H1 (cell line): Measurements from ENCODE around the gene SIPA1L2. TPM values are rescaled to one million over a fixed set of nuclear protein-coding genes. Genes with fewer than 3 reads are reported as not detected.

ENCODE experiments used
- CTCF ChIA-PET: fragments of 300-600 bp; sonication (Branson Sonifier 250); formaldehyde crosslinking; loops from one replicate; lab custom pipeline; 2021; ENCODE audit not compliant: partially characterized antibody; lab: Charles Lee
- POLR2A ChIA-PET: fragments of 300-600 bp; sonication (Branson Sonifier 250); formaldehyde crosslinking; loops from one replicate; lab custom pipeline; 2021; ENCODE audit warnings: inconsistent platforms; ENCODE audit not compliant: partially characterized antibody; lab: Charles Lee
- DNase-seq, 2 experiments: peaks; one replicate each; pipeline versions ENCODE4 v3.0.0 to v3.0.0-alpha.2; 2010 to 2022; ENCODE audit warnings: low spot score in 2 of 2, low read depth in 1 of 2, mixed read lengths in 1 of 2
- FAIRE-seq: peaks from 2 replicates; lab custom pipeline; 2011; peaks lifted over from hg19 to GRCh38; lab: Jason Lieb, UNC
- H2AFZ ChIP-seq: 2 replicates; pipeline ENCODE4 v1.8.1; 2012; ENCODE audit warnings: low read length, inconsistent platforms
- H2AK5ac ChIP-seq: 2 replicates; pipeline ENCODE4 v1.6.1; 2013; ENCODE audit warnings: low read depth, low read length
- H2BK120ac ChIP-seq: replicated peaks from 2 replicates; pipeline ENCODE3; 2013; ENCODE audit warnings: low read depth, low read length, inconsistent platforms
- H2BK12ac ChIP-seq: 2 replicates; pipeline ENCODE4 v1.6.1; 2013; ENCODE audit warnings: low read depth, low read length
- H2BK15ac ChIP-seq: 2 replicates; pipeline ENCODE4 v1.6.1; 2013; ENCODE audit warnings: low read length
- H2BK20ac ChIP-seq: 2 replicates; pipeline ENCODE4 v1.6.1; 2013; ENCODE audit warnings: low read length
- H2BK5ac ChIP-seq: 2 replicates; pipeline ENCODE4 v1.6.1; 2013; ENCODE audit warnings: low read depth, low read length
- H3K14ac ChIP-seq: 2 replicates; pipeline ENCODE4 v1.6.1; 2013; ENCODE audit warnings: inconsistent platforms; ENCODE audit not compliant: insufficient read length
- H3K18ac ChIP-seq: 2 replicates; pipeline ENCODE4 v1.6.1; 2013; ENCODE audit warnings: low read length; ENCODE audit errors: extremely low read depth
- H3K23ac ChIP-seq: 2 replicates; pipeline ENCODE4 v1.6.1; 2013; ENCODE audit warnings: inconsistent platforms; ENCODE audit not compliant: insufficient read length
- H3K23me2 ChIP-seq: 2 replicates; pipeline ENCODE4 v1.6.1; 2013; ENCODE audit warnings: low read depth, low read length
- H3K27ac ChIP-seq: 2 replicates; pipeline ENCODE4 v1.6.1; 2011; ENCODE audit warnings: low read depth, low read length, inconsistent platforms
- H3K27me3 ChIP-seq, 4 experiments: replicated peaks in 1 of 4; 1 replicate in 1 of 4; 2 replicates in 3 of 4; pipeline versions ENCODE4 v1.6.1 to v1.8.1; 2011 to 2013; ENCODE audit warnings: low read length in 3 of 4, mild to moderate bottlenecking in 3 of 4, inconsistent platforms in 2 of 4, mixed read lengths in 2 of 4, moderate library complexity in 1 of 4; ENCODE audit not compliant: control insufficient read depth in 3 of 4, insufficient read depth in 3 of 4; ENCODE audit errors: extremely low read depth in 1 of 4
- H3K36me3 ChIP-seq, 4 experiments: 2 replicates each; pipeline versions ENCODE4 v1.6.1 to v1.8.1; 2011 to 2013; ENCODE audit warnings: mild to moderate bottlenecking in 4 of 4, low read length in 3 of 4, moderate library complexity in 2 of 4, control low read depth in 1 of 4, inconsistent platforms in 1 of 4; ENCODE audit not compliant: insufficient read depth in 4 of 4, control insufficient read depth in 2 of 4
- H3K4ac ChIP-seq: replicated peaks from 2 replicates; pipeline ENCODE3; 2013; ENCODE audit warnings: low read length, low read depth, mixed read lengths, inconsistent platforms; ENCODE audit not compliant: insufficient read length
- H3K4me1 ChIP-seq, 4 experiments: replicated peaks in 1 of 4; 1 replicate in 1 of 4; 2 replicates in 3 of 4; pipeline versions ENCODE4 v1.6.1 to v1.8.1; 2011 to 2013; ENCODE audit warnings: low read length in 3 of 4, inconsistent platforms in 2 of 4, mixed read lengths in 1 of 4; ENCODE audit not compliant: insufficient read depth in 4 of 4, control insufficient read depth in 3 of 4
- H3K4me2 ChIP-seq, 2 experiments: 2 replicates each; pipeline versions ENCODE4 v1.6.1 to v1.8.1; 2011 to 2013; ENCODE audit warnings: low read depth in 2 of 2, low read length in 2 of 2, control low read depth in 1 of 2, inconsistent platforms in 1 of 2, mild to moderate bottlenecking in 1 of 2; ENCODE audit not compliant: insufficient read depth in 1 of 2
- H3K4me3 ChIP-seq, 4 experiments: fragments of 200-600, 300-600 bp in 1 of 4; sonication (generic), shearing (Covaris generic), sonication (Bioruptor Twin) in 1 of 4; 2 replicates each; pipeline versions ENCODE4 v1.5.1 to v1.8.1; 2011 to 2016; ENCODE audit warnings: low read length in 4 of 4, low read depth in 3 of 4, control low read depth in 2 of 4, inconsistent platforms in 2 of 4, mild to moderate bottlenecking in 2 of 4, mixed read lengths in 1 of 4, moderate library complexity in 1 of 4; ENCODE audit not compliant: insufficient read depth in 2 of 4; ENCODE audit errors: extremely low read depth in 1 of 4
- H3K56ac ChIP-seq: replicated peaks from 2 replicates; pipeline ENCODE3; 2013; ENCODE audit warnings: low read depth, mild to moderate bottlenecking, mixed read lengths, low read length, inconsistent platforms; ENCODE audit not compliant: insufficient read length
- H3K79me1 ChIP-seq: 2 replicates; pipeline ENCODE4 v1.6.1; 2013; ENCODE audit warnings: low read depth, low read length, control low read depth
- H3K79me2 ChIP-seq, 2 experiments: 2 replicates each; pipeline versions ENCODE4 v1.6.1 to v1.8.1; 2012 to 2013; ENCODE audit warnings: low read length in 2 of 2, mild to moderate bottlenecking in 2 of 2, inconsistent platforms in 1 of 2; ENCODE audit not compliant: insufficient read depth in 2 of 2, control insufficient read depth in 1 of 2
- H3K9ac ChIP-seq, 4 experiments: replicated peaks in 1 of 4; 1 replicate in 1 of 4; 2 replicates in 3 of 4; pipeline versions ENCODE4 v1.6.1 to v1.8.1; 2011 to 2013; ENCODE audit warnings: low read depth in 3 of 4, low read length in 3 of 4, control low read depth in 2 of 4, mild to moderate bottlenecking in 2 of 4, moderate library complexity in 2 of 4, inconsistent platforms in 1 of 4; ENCODE audit errors: extremely low read depth in 1 of 4
- H3K9me3 ChIP-seq, 2 experiments: 2 replicates each; pipeline versions ENCODE4 v1.6.1 to v1.8.1; 2012 to 2013; ENCODE audit warnings: mild to moderate bottlenecking in 2 of 2, moderate library complexity in 2 of 2, control low read depth in 1 of 2, inconsistent platforms in 1 of 2, low read depth in 1 of 2, low read length in 1 of 2, mixed read lengths in 1 of 2; ENCODE audit not compliant: insufficient read depth in 2 of 2
- H4K20me1 ChIP-seq, 2 experiments: replicated peaks in 1 of 2; 2 replicates each; pipeline versions ENCODE3 to v1.8.1; 2011 to 2013; ENCODE audit warnings: inconsistent platforms in 2 of 2, low read length in 2 of 2, mild to moderate bottlenecking in 1 of 2; ENCODE audit not compliant: insufficient read depth in 2 of 2, control insufficient read depth in 1 of 2
- H4K5ac ChIP-seq: 2 replicates; pipeline ENCODE4 v1.6.1; 2013; ENCODE audit warnings: low read length, low read depth, mixed read lengths, inconsistent platforms; ENCODE audit not compliant: insufficient read length
- H4K8ac ChIP-seq: 2 replicates; pipeline ENCODE4 v1.8.0; 2013; ENCODE audit warnings: mild to moderate bottlenecking, moderate library complexity, low read length, inconsistent platforms; ENCODE audit not compliant: insufficient read depth; ENCODE audit errors: extremely low read depth
- H4K91ac ChIP-seq: replicated peaks from 2 replicates; pipeline ENCODE3; 2013; ENCODE audit warnings: low read length, mixed read lengths, inconsistent platforms; ENCODE audit not compliant: insufficient read length
- CBX5 ChIP-seq: fragments of 300-800, 300-1000 bp; sonication (generic); IDR thresholded peaks from 2 replicates; pipeline ENCODE4 v1.7.1; 2016; ENCODE audit warnings: antibody characterized with exemption, low read length, low read depth
- CBX8 ChIP-seq: fragments of 300-800, 300-1000 bp; sonication (generic); IDR thresholded peaks from 2 replicates; pipeline ENCODE4 v1.7.1; 2016; ENCODE audit warnings: low read depth, low read length, borderline replicate concordance
- CHD1 ChIP-seq: IDR thresholded peaks from 2 replicates; pipeline ENCODE4 v1.6.1; 2012; ENCODE audit warnings: low read depth, low read length, improper control_type of control experiment
- CHD2 ChIP-seq: IDR thresholded peaks from 2 replicates; pipeline ENCODE4 v1.6.1; 2012; ENCODE audit warnings: low read length, improper control_type of control experiment
- E2F6 ChIP-seq: IDR thresholded peaks from 2 replicates; pipeline ENCODE4 v1.6.1; 2012; ENCODE audit warnings: inconsistent platforms
- FOSL1 ChIP-seq: IDR thresholded peaks from 2 replicates; pipeline ENCODE4 v1.6.1; 2011; ENCODE audit warnings: mild to moderate bottlenecking, low read depth, low read length, moderate library complexity; ENCODE audit not compliant: insufficient read depth
- NANOG ChIP-seq: IDR thresholded peaks from 2 replicates; pipeline ENCODE4 v1.6.1; 2011; ENCODE audit warnings: low read length, low read depth, mild to moderate bottlenecking, inconsistent platforms; ENCODE audit not compliant: insufficient read depth, poor library complexity, severe bottlenecking
- NRF1 ChIP-seq: IDR thresholded peaks from 2 replicates; pipeline ENCODE4 v1.6.1; 2011; ENCODE audit warnings: mild to moderate bottlenecking, low read depth, low read length, improper control_type of control experiment
- SP1 ChIP-seq: IDR thresholded peaks from 2 replicates; pipeline ENCODE4 v1.6.1; 2011; ENCODE audit warnings: low read depth, low read length
- WGBS, 2 experiments: shearing (Covaris generic) in 1 of 2; methylation state at CpG; one replicate each; pipeline versions ENCODE4 v1.1.6 to v1.1.7; 2013 to 2015; ENCODE audit warnings: low lambda C conversion rate in 2 of 2, mixed read lengths in 2 of 2, inconsistent platforms in 1 of 2, low coverage in 1 of 2, missing lambda C conversion rate in 1 of 2; ENCODE audit not compliant: insufficient replicate concordance in 2 of 2, insufficient coverage in 1 of 2, insufficient read length in 1 of 2; ENCODE audit errors: extremely low coverage in 1 of 2, missing lambda C conversion rate in 1 of 2; 5-methylcytosine and 5-hydroxymethylcytosine counted together
- polyA plus RNA-seq, 7 experiments: library from polyadenylated mRNA; depleted of rRNA in 3 of 7; stranded (reverse) in 5 of 7; unstranded in 2 of 7; fragments of >200 nt in 5 of 7; fragments of 200-250 nt in 2 of 7; gene quantifications; 1 replicate in 5 of 7; 2 replicates in 1 of 7; 4 replicates in 1 of 7; pipeline versions ENCODE4 v1.2.1 to v1.2.3, GENCODE V29; 2011 to 2013; ENCODE audit warnings: missing spikeins in 2 of 7, mixed read lengths in 2 of 7
- total RNA-seq: library from RNA; stranded (reverse); fragmentation: NEBNext Ultra II Directional; extraction: Animal tissue kit (Norgen Biotek cat#: 25700); gene quantifications from 2 replicates; pipeline ENCODE4 v1.2.1, GENCODE V29; 2021

SIPA1L2 gene
- total and polyA plus RNA-seq, 2 of the 8 experiments (the other 6 are each of a cell fraction or from before 2014, with no cell fraction given), result 7.7 to 13.2 TPM

GRCh38 chr1:232669981-232670747 lies 40.2 kb upstream of the SIPA1L2 start:
- H3K4ac ChIP-seq, result no peak overlapping the region
- no peaks in the 10 kb centered on the region for H3K79me2 ChIP-seq
- H4K20me1 ChIP-seq, result no peaks in the 10 kb centered on the region
- H2AFZ ChIP-seq, result no peak overlapping the region
- H3K4me1 ChIP-seq, result peaks cover 0 to 3% (median 0%) of the 10 kb centered on the region in 4 experiments; a peak in 1 of 7 replicates
- 85 to 100% methylated on average over 1 to 11 of the region's 11 CpGs for whole genome bisulfite sequencing, 2 experiments
- no peak overlapping the region for H4K91ac ChIP-seq
- POLR2A ChIA-PET, result no interaction called here
- DNase-seq (no peak), FAIRE-seq (no peak)
- no peaks in the 10 kb centered on the region for H3K79me1 ChIP-seq
- H4K5ac ChIP-seq, result no peak overlapping the region
- H2AK5ac ChIP-seq, result no peak overlapping the region
- no peak overlapping the region for H3K23ac ChIP-seq
- H3K56ac ChIP-seq, result no peak overlapping the region
- no peak overlapping the region for H2BK12ac ChIP-seq
- H3K23me2 ChIP-seq, result no peaks in the 10 kb centered on the region
- H3K36me3 ChIP-seq, result no peaks in the 10 kb centered on the region
- H2BK5ac ChIP-seq, result no peak overlapping the region
- H3K14ac ChIP-seq, result no peak overlapping the region
- H3K27me3 ChIP-seq, result no peaks in the 10 kb centered on the region
- no peak overlapping the region for H3K18ac ChIP-seq
- no peak overlapping the region for H2BK120ac ChIP-seq
- no peak overlapping the region for H3K4me3 ChIP-seq
- no peak overlapping the region for H3K9ac ChIP-seq
- H4K8ac ChIP-seq, result no peak overlapping the region
- H3K9me3 ChIP-seq, result no peaks in the 10 kb centered on the region
- no peak overlapping the region for H2BK20ac ChIP-seq
- no peak overlapping the region for H3K4me2 ChIP-seq
- no peak overlapping the region for H3K27ac ChIP-seq
- CTCF ChIA-PET, result interaction anchor here (1.2 kb wide), 1 partner anchor 22 kb away, joined by 3 read pairs; no protein-coding TSS in a partner anchor
- no peak overlapping the region for H2BK15ac ChIP-seq
- no peak for TF ChIP-seq FOSL1
- no peak for TF ChIP-seq CBX8
- TF ChIP-seq NANOG, result no peak
- TF ChIP-seq CHD2, result no peak
- TF ChIP-seq NRF1, result no peak
- no peak for TF ChIP-seq E2F6
- no peak for TF ChIP-seq CHD1
- no peak for TF ChIP-seq CBX5
- no peak for TF ChIP-seq SP1
